Left forelimb (tissue), 1 donor: Measurements from ENCODE around the gene ACVR1B.

ENCODE experiments used
- DNase-seq: peaks from one replicate; pipeline ENCODE4 v3.0.0-alpha.2; 2018; ENCODE audit warnings: low spot score

ACVR1B gene

DNA sequence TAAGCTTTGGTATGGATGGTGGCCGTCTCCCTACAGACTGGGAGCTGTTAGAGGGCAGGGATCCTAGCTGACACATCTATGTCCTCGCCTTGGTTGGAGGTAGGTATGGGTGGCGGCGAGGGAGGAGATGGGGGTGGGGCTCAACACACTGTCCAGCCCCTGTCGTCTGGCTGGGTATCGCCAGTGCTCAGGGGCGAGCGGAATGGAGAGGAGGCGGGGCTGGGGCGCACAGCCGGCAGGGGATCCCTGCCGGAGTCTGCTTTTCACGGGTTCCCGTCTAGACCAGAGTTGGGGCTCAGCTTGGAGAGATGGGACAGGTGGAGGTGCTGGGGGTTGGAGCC, 71.3 kb downstream of the ACVR1B start:
- no peak for DNase-seq

- peak; percentile 90 for DNase-seq
These were observed 71.9 kb downstream of the ACVR1B start for GRCh38 chr12:52023182-52023975.

DNA sequence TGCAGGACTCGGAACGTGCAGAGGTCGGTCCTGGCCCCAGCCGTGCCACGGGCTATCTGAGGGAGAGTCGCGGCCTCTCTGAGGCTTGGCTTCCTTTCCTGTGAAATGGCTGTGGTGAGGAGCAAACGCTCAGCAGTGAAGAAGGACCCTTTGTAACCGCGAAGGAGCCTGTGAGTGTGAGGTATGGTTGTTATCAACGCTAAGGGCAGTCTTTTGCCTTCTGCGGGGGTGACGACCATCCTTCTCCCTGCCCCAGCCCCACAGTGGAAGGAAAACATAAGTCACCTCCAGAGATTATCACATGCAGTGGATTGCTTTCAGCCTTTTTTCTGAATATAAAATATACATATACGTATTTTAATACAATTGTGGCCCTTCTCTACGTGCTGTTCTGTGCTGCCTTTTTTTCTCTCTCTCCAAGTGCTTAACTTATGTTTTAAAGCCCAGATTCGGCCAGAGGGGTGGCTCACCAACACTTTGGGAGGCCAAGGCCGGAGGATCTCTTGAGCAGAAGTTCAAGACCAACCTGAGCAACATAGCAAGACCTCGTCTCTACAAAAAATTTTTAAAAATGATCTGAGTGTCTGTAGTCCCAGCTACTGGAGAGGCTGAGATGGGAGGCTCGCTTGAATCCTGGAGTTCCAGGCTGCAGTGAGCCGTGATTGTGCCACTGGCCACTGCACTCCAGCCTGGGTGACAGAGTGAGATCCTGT, 72.6 kb downstream of the ACVR1B start:
- no peak for DNase-seq

- peak; percentile 57 for DNase-seq
These were observed 73.3 kb downstream of the ACVR1B start for GRCh38 chr12:52024845-52025230.

DNA sequence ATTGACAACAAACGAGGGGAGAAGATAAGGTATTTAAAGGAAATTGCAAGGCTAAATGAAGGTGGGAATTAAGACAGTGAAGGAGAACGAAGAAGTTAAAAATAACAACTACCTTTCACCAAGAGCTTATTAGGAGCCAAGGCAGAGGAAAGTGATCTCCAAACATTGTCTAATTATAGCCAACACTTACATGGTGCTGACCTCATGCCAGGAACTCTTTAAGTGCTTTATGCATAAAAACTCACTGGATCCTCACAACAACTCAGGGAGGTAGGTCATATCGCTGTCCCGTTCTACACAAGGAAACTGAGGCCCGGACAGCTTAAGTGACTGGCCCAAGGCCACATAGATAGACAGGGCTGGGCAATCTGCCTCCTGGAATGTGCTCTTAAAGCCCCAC, 74.8 kb downstream of the ACVR1B start:
- DNase-seq, result no peak

DNA sequence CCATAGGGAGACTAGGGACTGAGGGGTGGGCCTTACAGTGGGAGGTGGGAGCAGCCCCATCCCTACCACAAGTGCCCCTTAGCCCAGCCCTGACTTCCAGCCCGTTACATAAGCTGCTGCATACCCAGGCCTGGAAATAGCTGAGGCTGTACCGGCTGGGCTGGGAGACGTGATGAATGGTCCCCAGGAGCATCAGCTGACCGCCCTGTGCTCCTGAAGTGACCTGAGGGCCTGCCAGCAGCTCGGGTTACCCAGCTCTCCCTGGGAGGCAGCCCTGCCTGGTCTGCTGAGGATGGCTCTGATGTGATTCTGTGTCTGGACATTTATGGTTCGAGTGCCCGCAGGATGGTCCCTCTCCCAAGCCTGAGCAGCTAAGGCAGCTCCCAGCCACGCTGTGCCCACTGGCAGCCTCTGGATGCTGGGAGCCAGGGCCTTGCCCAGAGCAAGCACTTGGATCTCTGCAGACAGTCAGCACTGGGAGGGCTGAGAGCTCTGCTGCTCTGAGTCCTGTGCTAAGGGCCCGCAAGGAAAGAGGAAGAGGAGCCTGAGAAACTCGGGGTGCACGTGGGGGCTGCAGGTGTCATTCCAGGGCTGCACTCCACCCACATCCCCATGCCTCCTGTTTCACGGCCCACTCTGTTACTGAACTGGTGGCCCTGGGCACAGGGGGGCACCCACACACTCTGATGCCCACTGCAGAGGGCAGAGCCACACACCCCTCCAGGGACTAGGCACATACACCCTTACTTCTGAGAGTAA, 75.8 kb downstream of the ACVR1B start:
- no peak for DNase-seq

DNA sequence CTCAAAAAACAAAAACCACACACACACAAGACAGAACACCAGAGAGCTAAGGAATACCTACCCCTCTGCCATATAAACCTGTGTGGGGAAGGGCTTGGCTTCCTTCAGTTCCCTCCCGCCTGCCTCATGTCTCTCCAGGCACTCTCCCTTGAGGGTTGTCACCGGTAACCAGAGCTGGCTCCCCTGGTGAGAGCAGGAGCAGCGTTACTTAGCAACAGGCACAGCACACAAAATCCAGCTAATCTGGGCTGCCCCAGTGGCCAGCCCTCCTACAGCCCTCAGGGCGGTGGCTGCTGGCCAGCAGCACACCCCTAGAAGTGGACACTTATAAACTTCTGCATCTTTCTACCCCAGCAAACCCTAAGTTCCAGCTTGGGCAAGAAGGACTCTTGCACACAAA, 78.2 kb downstream of the ACVR1B start:
- DNase-seq, result no peak

GRCh38 chr12:52032446-52032803, 80.9 kb downstream of the ACVR1B start:
- DNase-seq, result no peak

DNA sequence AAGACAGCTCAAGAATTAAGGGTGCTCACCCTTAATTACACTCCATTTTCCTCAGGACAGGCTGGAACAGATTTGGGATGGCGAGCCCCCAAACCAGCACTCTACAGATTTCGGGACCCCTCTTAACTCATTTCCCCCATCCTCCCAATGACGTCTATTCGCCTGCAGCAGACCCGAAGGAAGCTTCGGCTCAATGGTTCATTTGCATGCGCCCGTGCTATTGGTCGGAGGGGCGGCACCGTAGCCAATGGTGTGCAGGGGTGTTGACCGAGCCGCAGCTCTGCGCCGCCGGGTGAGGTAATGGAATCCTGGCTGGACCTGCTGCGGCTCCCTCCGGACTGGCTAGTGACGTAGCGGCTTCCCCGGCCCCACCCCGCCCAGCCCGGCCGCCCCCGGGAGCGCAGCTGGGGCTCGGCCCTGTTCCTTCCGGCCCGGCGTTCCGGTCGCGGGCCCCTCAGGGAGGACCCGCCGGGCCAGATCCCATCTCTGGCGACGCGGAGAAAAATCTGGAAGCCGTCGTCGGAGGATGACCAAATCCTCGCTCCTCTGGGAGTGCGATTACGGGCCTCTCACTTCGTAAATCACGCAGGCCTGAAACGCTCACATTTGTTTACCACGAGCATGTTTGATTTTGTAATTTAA, 81.4 kb downstream of the ACVR1B start:
- DNase-seq, result peak; percentile 99

- DNase-seq, result no peak
These were observed 82.1 kb downstream of the ACVR1B start for GRCh38 chr12:52033446-52034140.

- no peak for DNase-seq
These were observed 83.7 kb downstream of the ACVR1B start for GRCh38 chr12:52035190-52035589.

- no peak for DNase-seq
These were observed 84.4 kb downstream of the ACVR1B start for GRCh38 chr12:52035926-52036325.

- peak; percentile 89 for DNase-seq
These were observed 85.2 kb downstream of the ACVR1B start for GRCh38 chr12:52036587-52037171.

DNA sequence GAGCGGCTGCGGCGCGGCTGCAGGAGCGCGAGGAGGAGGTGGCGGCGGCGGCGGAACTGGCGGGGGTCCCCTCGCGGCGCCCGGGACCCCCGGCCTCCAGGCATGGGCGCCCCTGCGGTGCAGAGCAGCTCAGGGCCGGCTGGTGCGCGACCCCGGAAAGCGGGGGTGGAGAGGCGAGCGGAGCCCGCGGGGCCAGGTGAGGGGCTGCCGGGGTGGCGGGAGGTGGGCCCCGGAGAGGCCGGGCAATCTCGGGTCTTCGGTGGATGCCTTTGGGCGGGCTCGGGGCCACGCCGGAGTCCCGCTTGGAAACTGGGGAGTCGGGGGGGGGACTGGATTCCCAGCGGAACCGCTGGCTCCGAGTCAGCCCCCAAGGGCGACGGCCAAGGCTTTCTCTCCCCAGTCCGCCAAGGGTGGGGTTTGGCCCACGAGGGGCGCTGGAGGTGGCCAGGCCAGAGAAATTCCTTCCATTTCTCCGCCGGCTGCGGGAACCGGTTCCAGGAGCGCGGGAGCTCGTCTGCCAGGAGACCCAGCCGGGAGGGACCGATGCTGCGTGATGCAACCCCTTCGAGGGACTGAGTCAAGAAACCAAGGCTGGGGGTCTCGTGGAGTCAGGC, 85.9 kb downstream of the ACVR1B start:
- DNase-seq, result no peak

- no peak for DNase-seq
These were observed 86.9 kb downstream of the ACVR1B start for GRCh38 chr12:52038447-52038846.

DNA sequence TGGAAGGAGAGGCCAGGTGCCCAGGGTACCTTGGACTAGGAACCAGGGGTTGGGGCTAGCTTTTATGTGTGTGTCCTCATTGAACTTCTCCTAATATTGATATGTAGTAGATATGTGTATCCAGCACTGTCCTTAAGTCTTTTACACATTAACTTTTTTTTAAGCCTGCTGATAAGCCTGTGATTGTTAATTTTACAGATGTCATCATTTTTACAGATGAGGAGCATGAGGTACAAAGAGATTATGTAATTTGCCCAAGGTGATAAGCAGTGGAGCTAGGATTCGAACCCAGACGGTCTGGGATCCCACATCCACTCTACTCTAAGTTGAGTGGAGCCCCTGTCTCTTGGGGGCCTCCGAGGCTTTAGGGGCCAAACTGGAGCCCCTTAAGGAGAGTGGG, 89.5 kb downstream of the ACVR1B start:
- DNase-seq, result no peak

GRCh38 chr12:52041695-52042123, 90.2 kb downstream of the ACVR1B start:
- no peak for DNase-seq

DNA sequence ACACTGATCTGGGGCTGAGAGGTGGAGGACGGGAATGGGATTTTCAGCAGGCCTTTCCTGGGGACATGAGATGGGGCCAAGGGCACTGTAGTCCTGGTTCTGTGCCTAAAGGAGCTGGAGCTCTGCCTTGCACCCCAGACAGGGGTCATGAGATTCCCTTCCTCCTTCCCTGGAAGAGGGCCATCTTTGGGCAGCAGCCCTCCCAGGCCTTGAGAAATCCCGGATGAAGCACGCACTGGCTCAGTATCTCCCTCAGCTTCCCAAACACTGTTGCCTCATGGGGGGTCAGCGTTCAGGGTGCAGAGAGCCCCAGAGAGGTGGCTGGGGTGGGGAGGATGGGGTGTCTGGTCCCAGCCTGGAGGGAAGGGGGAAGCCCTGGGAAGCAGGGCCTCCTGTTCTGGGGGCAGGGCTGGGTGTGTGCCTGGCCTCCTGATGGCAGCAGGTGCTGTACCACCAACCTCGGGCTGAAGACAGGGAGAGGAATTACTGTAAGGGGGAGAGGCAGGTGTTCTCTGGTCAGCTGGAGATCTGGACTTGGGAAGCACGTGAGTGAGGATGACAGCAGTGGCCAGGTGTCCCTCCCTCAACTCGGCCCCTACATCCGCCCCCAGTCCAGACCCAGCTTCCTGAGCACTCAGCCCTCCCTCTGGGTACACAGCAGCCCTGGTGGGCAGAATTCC, 91.3 kb downstream of the ACVR1B start:
- no peak for DNase-seq

- peak; percentile 54 for DNase-seq
These were observed 92.1 kb downstream of the ACVR1B start for GRCh38 chr12:52043386-52044212.
